Liver (tissue), 9 donors: ENCODE results near the gene KIAA0825. TPM values are rescaled to one million over a fixed set of nuclear protein-coding genes. Genes with fewer than 3 reads are reported as not detected.

Source experiments
- DNase-seq: peaks from one replicate; pipeline ENCODE4 v3.0.0-alpha.2; 2017; ENCODE audit warnings: low spot score
- H3K27ac ChIP-seq, 2 donors: one replicate each; pipeline ENCODE4 v1.7.0; 2013; ENCODE audit warnings: inconsistent platforms in 2 of 2, low read length in 2 of 2, control low read depth in 1 of 2, low read depth in 1 of 2, mild to moderate bottlenecking in 1 of 2
- H3K27me3 ChIP-seq, 4 donors: one replicate each; pipeline versions ENCODE4 v1.6.1 to v1.7.0; 2013; ENCODE audit warnings: low read length in 3 of 4, inconsistent platforms in 1 of 4, mild to moderate bottlenecking in 1 of 4, moderate library complexity in 1 of 4; ENCODE audit not compliant: control insufficient read depth in 4 of 4, insufficient read depth in 4 of 4
- H3K36me3 ChIP-seq, 4 donors: one replicate each; pipeline versions ENCODE4 v1.6.1 to v1.7.0; 2013; ENCODE audit warnings: low read length in 3 of 4, mild to moderate bottlenecking in 3 of 4, low read depth in 1 of 4, moderate library complexity in 1 of 4; ENCODE audit not compliant: control insufficient read depth in 4 of 4, insufficient read depth in 3 of 4
- H3K4me1 ChIP-seq, 4 donors: one replicate each; pipeline versions ENCODE4 v1.6.1 to v1.7.0; 2013; ENCODE audit warnings: low read length in 3 of 4, mild to moderate bottlenecking in 3 of 4, moderate library complexity in 1 of 4; ENCODE audit not compliant: control insufficient read depth in 4 of 4, insufficient read depth in 4 of 4
- H3K4me3 ChIP-seq, 3 donors: one replicate each; pipeline versions ENCODE4 v1.6.1 to v1.7.0; 2013; ENCODE audit warnings: low read length in 3 of 3, control low read depth in 1 of 3, low read depth in 1 of 3, mild to moderate bottlenecking in 1 of 3
- H3K9ac ChIP-seq, 2 donors: one replicate each; pipeline ENCODE4 v1.7.0; 2013; ENCODE audit warnings: low read length in 2 of 2, mild to moderate bottlenecking in 2 of 2, moderate library complexity in 2 of 2, control low read depth in 1 of 2, low read depth in 1 of 2
- H3K9me3 ChIP-seq, 4 donors: one replicate each; pipeline versions ENCODE4 v1.6.1 to v1.7.0; 2013; ENCODE audit warnings: low read length in 3 of 4; ENCODE audit not compliant: control insufficient read depth in 4 of 4
- CTCF ChIP-seq: fragments of 150-350 bp; IDR thresholded peaks from 2 replicates; pipeline ENCODE4 v1.5.1; 2017; ENCODE audit warnings: improper control_type of control experiment, low read depth, low read length; ENCODE audit not compliant: missing input control
- EGR1 ChIP-seq, 2 donors: IDR thresholded peaks; 2 replicates each; pipeline ENCODE4 v1.6.1; 2016 to 2018; ENCODE audit warnings: antibody characterized with exemption in 2 of 2, low read depth in 2 of 2
- FOXA2 ChIP-seq: IDR thresholded peaks from 2 replicates; pipeline ENCODE4 v1.6.1; 2016; ENCODE audit warnings: antibody characterized with exemption
- GABPA ChIP-seq, 2 donors: IDR thresholded peaks in 1 of 2; conservative IDR thresholded peaks in 1 of 2; 2 replicates each; pipeline ENCODE4 v1.6.1; 2016; ENCODE audit warnings: antibody characterized with exemption in 2 of 2, mild to moderate bottlenecking in 1 of 2, moderate library complexity in 1 of 2
- HNF4A ChIP-seq, 2 donors: conservative IDR thresholded peaks; 2 replicates each; pipeline ENCODE4 v1.6.1; 2016; ENCODE audit warnings: antibody characterized with exemption in 2 of 2, mild to moderate bottlenecking in 2 of 2
- HNF4G ChIP-seq: IDR thresholded peaks from 2 replicates; pipeline ENCODE4 v1.6.1; 2016; ENCODE audit warnings: antibody characterized with exemption
- JUND ChIP-seq, 2 donors: IDR thresholded peaks; 2 replicates each; pipeline ENCODE4 v1.6.1; 2016; ENCODE audit warnings: antibody characterized with exemption in 2 of 2
- MAX ChIP-seq: IDR thresholded peaks from 2 replicates; pipeline ENCODE4 v1.6.1; 2016; ENCODE audit warnings: antibody characterized with exemption
- NR2F2 ChIP-seq: IDR thresholded peaks from 2 replicates; pipeline ENCODE4 v1.6.1; 2016; ENCODE audit warnings: antibody characterized with exemption
- RAD21 ChIP-seq, 2 donors: IDR thresholded peaks; 2 replicates each; pipeline ENCODE4 v1.6.1; 2016; ENCODE audit warnings: antibody characterized with exemption in 2 of 2, mild to moderate bottlenecking in 2 of 2
- REST ChIP-seq: IDR thresholded peaks from 2 replicates; pipeline ENCODE4 v1.6.1; 2016; ENCODE audit warnings: antibody characterized with exemption, mild to moderate bottlenecking
- RXRA ChIP-seq, 2 donors: IDR thresholded peaks; 2 replicates each; pipeline ENCODE4 v1.6.1; 2017 to 2018; ENCODE audit warnings: antibody characterized with exemption in 2 of 2, mild to moderate bottlenecking in 1 of 2
- SP1 ChIP-seq: IDR thresholded peaks from 2 replicates; pipeline ENCODE4 v1.6.1; 2018; ENCODE audit warnings: antibody characterized with exemption, mild to moderate bottlenecking
- YY1 ChIP-seq: IDR thresholded peaks from 2 replicates; pipeline ENCODE4 v1.6.1; 2016; ENCODE audit warnings: antibody characterized with exemption, mild to moderate bottlenecking
- WGBS: extraction: QIAGEN DNeasy Blood & Tissue Kit; methylation state at CpG from one replicate; pipeline ENCODE4 v1.1.7; 2013; 5-methylcytosine and 5-hydroxymethylcytosine counted together
- polyA plus RNA-seq, 2 donors: library from polyadenylated mRNA; stranded (reverse) in 1 of 2; unstranded in 1 of 2; fragments of 200-250 nt in 1 of 2; fragments of >200 nt in 1 of 2; fragmentation: Nextera tagmentation in 1 of 2; extraction: Ambion mirVana in 1 of 2; gene quantifications; one replicate each; pipeline versions ENCODE4 v1.2.1 to v1.2.3, GENCODE V29; 2013 to 2015
- total RNA-seq, 2 donors: library from RNA; depleted of rRNA; stranded (reverse); fragments of >200 nt; gene quantifications; one replicate each; pipeline ENCODE4 v1.2.3, GENCODE V29; 2014
- donor health status: healthy.
- donor health status: healthy.
- donor health status: healthy.
- donor health status: healthy.
- donor health status: healthy.

The KIAA0825 gene
- total and polyA plus RNA-seq, 4 donors, result 0.25 to 3.2 (median 1.2) TPM

- Histone ChIP-seq H3K27me3 (no peaks in the 10 kb centered on the region), H3K4me3 (no peak overlapping the region), H3K4me1 (no peaks in the 10 kb centered on the region), H3K9me3 (no peaks in the 10 kb centered on the region), H3K36me3 (no peaks in the 10 kb centered on the region), H3K9ac (peak overlapping the region in 1 of 2 donors; percentile 11), H3K27ac (no peak overlapping the region)
- DNase-seq, result no peak
- no peak for TF ChIP-seq NR2F2
These were observed 95.4 kb downstream of the KIAA0825 start for GRCh38 chr5:94523018-94523417.

GRCh38 chr5:94522117-94522516 is 96.3 kb downstream of the KIAA0825 start:
- Histone ChIP-seq H3K9me3 (no peaks in the 10 kb centered on the region), H3K27me3 (no peaks in the 10 kb centered on the region), H3K36me3 (no peaks in the 10 kb centered on the region), H3K4me1 (no peaks in the 10 kb centered on the region), H3K9ac (no peak overlapping the region), H3K27ac (no peak overlapping the region), H3K4me3 (no peak overlapping the region)
- no peak for TF ChIP-seq HNF4A (conservative IDR thresholded peaks at IDR 0.05)
- TF ChIP-seq GABPA (IDR thresholded peaks at IDR 0.05 in 1 of 2, conservative IDR thresholded peaks at IDR 0.05 in 1 of 2), result no peak
- no peak for TF ChIP-seq YY1
- no peak for TF ChIP-seq RAD21 (IDR thresholded peaks at IDR 0.05)
- no peak for TF ChIP-seq RXRA (IDR thresholded peaks at IDR 0.05)
- no peak for TF ChIP-seq MAX
- no peak for TF ChIP-seq JUND (IDR thresholded peaks at IDR 0.05)
- DNase-seq, result no peak
- WGBS, result 94% methylated on average over 1 of the region's 1 CpG

GRCh38 chr5:94517490-94518488 is 100.6 kb downstream of the KIAA0825 start:
- 88% methylated on average over 3 of the region's 3 CpGs for WGBS
- no peak for DNase-seq
- Histone ChIP-seq H3K4me1 (no peaks in the 10 kb centered on the region), H3K9ac (no peak overlapping the region), H3K27me3 (no peaks in the 10 kb centered on the region), H3K4me3 (no peak overlapping the region), H3K36me3 (no peaks in the 10 kb centered on the region), H3K27ac (no peak overlapping the region), H3K9me3 (no peaks in the 10 kb centered on the region)
- TF ChIP-seq SP1 (no peak), JUND (IDR thresholded peaks at IDR 0.05) (no peak), EGR1 (IDR thresholded peaks at IDR 0.05; ENCODE audit: low read depth in 2 of 2) (no peak), CTCF (no peak), MAX (no peak), FOXA2 (no peak), REST (no peak), HNF4G (no peak), RAD21 (IDR thresholded peaks at IDR 0.05) (no peak), NR2F2 (no peak), YY1 (no peak), HNF4A (conservative IDR thresholded peaks at IDR 0.05) (no peak)
